Tibial nerve (tissue), 4 donors: ENCODE data around the gene PFKFB4.

Source experiments
- CTCF ChIP-seq, 5 experiments: fragments of 200-600 bp in 3 of 5; fragments of 450-650 bp in 2 of 5; sonication (generic) in 3 of 5; IDR thresholded peaks; one replicate each; pipeline ENCODE4 v1.5.1; 2016 to 2019; ENCODE audit warnings: antibody characterized with exemption in 5 of 5, mild to moderate bottlenecking in 3 of 5, moderate library complexity in 2 of 5
- EP300 ChIP-seq, 2 donors: sonication (generic); formaldehyde crosslinking; IDR thresholded peaks; one replicate each; pipeline ENCODE4 v1.6.1; 2017; ENCODE audit warnings: antibody characterized with exemption in 2 of 2, mild to moderate bottlenecking in 1 of 2
- POLR2A ChIP-seq, 2 donors: fragments of 450-650 bp; IDR thresholded peaks; one replicate each; pipeline ENCODE4 v1.6.1; 2017; ENCODE audit warnings: antibody characterized with exemption in 2 of 2, mild to moderate bottlenecking in 2 of 2, moderate library complexity in 2 of 2

GRCh38 chr3:48502728-48503168, 53.9 kb downstream of the PFKFB4 start:
- TF ChIP-seq CTCF (IDR thresholded peaks at IDR 0.05), result no peak
- no peak for TF ChIP-seq POLR2A (IDR thresholded peaks at IDR 0.05)
- TF ChIP-seq EP300 (IDR thresholded peaks at IDR 0.05), result no peak
